Neural cell (in vitro differentiated cells): ENCODE results near the gene IFNA7.

Source experiments
- CTCF ChIP-seq: fragments of 450-650 bp; IDR thresholded peaks from 2 replicates; pipeline ENCODE4 v1.5.1; 2014; ENCODE audit warnings: antibody characterized with exemption, mild to moderate bottlenecking, moderate library complexity; ENCODE audit not compliant: poor library complexity, severe bottlenecking
- EP300 ChIP-seq: fragments of 450-650 bp; conservative IDR thresholded peaks from 2 replicates; pipeline ENCODE4 v1.6.1; 2014; ENCODE audit warnings: antibody characterized with exemption, mild to moderate bottlenecking, moderate library complexity; ENCODE audit not compliant: poor library complexity, severe bottlenecking
- EZH2 ChIP-seq: fragments of 200-600, 300-800 bp; shearing (Covaris generic), sonication (generic); IDR thresholded peaks from 2 replicates; pipeline ENCODE4 v1.6.1; 2014; ENCODE audit warnings: antibody characterized with exemption, low read length, borderline replicate concordance, mild to moderate bottlenecking; ENCODE audit not compliant: insufficient read depth, poor library complexity, severe bottlenecking
- MXI1 ChIP-seq: fragments of 450-650 bp; conservative IDR thresholded peaks from 2 replicates; pipeline ENCODE4 v1.6.1; 2014; ENCODE audit warnings: antibody characterized with exemption, mild to moderate bottlenecking; ENCODE audit not compliant: poor library complexity, severe bottlenecking
- TAF1 ChIP-seq: IDR thresholded peaks from 2 replicates; pipeline ENCODE4 v1.6.1; 2012; ENCODE audit warnings: low read depth

- no peak for TF ChIP-seq EZH2
- TF ChIP-seq CTCF: no peak
- TF ChIP-seq TAF1: no peak
- TF ChIP-seq EP300: no peak
- TF ChIP-seq MXI1: no peak
These were observed 49.6 kb upstream of the IFNA7 start for GRCh38 chr9:21251638-21252037.
